ENCODE measurements around the gene AMIGO2.

Gene AMIGO2

GRCh38 chr12:47038270-47038748 is 41.5 kb downstream of the AMIGO2 start:
- peak; percentile 94 for DNase-seq (ENCODE audit: low spot score)
- peak; percentile 99 for FAIRE-seq

GRCh38 chr12:47035484-47035883 is 44.3 kb downstream of the AMIGO2 start:
- no peak for DNase-seq (ENCODE audit: low spot score)
- FAIRE-seq: no peak

- no peak for FAIRE-seq
- DNase-seq (ENCODE audit: low spot score): no peak
Observed at GRCh38 chr12:47034661-47035060, 45.1 kb downstream of the AMIGO2 start.

GRCh38 chr12:47033789-47034555 is 45.8 kb downstream of the AMIGO2 start:
- DNase-seq (ENCODE audit: low spot score): no peak
- no peak for FAIRE-seq

- no peak for DNase-seq (ENCODE audit: low spot score)
- FAIRE-seq: no peak
Observed at GRCh38 chr12:47033081-47033480, 46.7 kb downstream of the AMIGO2 start.

GRCh38 chr12:47032644-47033043 is 47.1 kb downstream of the AMIGO2 start:
- FAIRE-seq (peak; percentile 88), DNase-seq (ENCODE audit: low spot score) (peak; percentile 41)

GRCh38 chr12:47029903-47030302 is 49.9 kb downstream of the AMIGO2 start:
- DNase-seq (ENCODE audit: low spot score) (no peak), FAIRE-seq (no peak)

- FAIRE-seq (no peak), DNase-seq (ENCODE audit: low spot score) (no peak)
Observed at GRCh38 chr12:47028981-47029708, 50.6 kb downstream of the AMIGO2 start.

- no peak for DNase-seq (ENCODE audit: low spot score)
- no peak for FAIRE-seq
Observed at GRCh38 chr12:47028186-47028585, 51.6 kb downstream of the AMIGO2 start.

All from RCC 7860 (cell line).